Activated naive CD8-positive, alpha-beta T cell treated with anti-CD3 and anti-CD28 coated beads, Interleukin-2, amount 50 U/mL, for 24 hours (primary cell): ENCODE measurements around the gene CRB2.

Source experiments
- ATAC-seq: fragments of 150-1000 bp; cut with Tn5 transposase; one replicate; pipeline ENCODE4 v1.10.0; 2021
- DNase-seq: peaks from one replicate; pipeline ENCODE4 v3.0.0; 2021
- H3K27ac Mint-ChIP-seq: one replicate; pipeline ENCODE4 v1.8.0; 2021; ENCODE audit warnings: mild to moderate bottlenecking, mixed read lengths
- H3K27me3 Mint-ChIP-seq: one replicate; pipeline ENCODE4 v1.8.0; 2021; ENCODE audit warnings: mixed read lengths
- H3K36me3 Mint-ChIP-seq: one replicate; pipeline ENCODE4 v1.8.0; 2021; ENCODE audit warnings: low read depth, mixed read lengths
- H3K4me1 Mint-ChIP-seq: one replicate; pipeline ENCODE4 v1.8.0; 2021; ENCODE audit warnings: mixed read lengths
- H3K4me3 Mint-ChIP-seq: one replicate; pipeline ENCODE4 v1.8.0; 2021; ENCODE audit warnings: mild to moderate bottlenecking, moderate library complexity, mixed read lengths
- H3K9me3 Mint-ChIP-seq: one replicate; pipeline ENCODE4 v1.8.0; 2021; ENCODE audit warnings: mixed read lengths

Gene CRB2

GRCh38 chr9:123361086-123361730 is 5.2 kb downstream of the CRB2 start:
- H3K4me3 Mint-ChIP-seq, result no peak overlapping the region
- no peaks in the 10 kb centered on the region for H3K27me3 Mint-ChIP-seq
- H3K36me3 Mint-ChIP-seq, result no peaks in the 10 kb centered on the region
- ATAC-seq (no peak), DNase-seq (no peak)
- peaks cover 25% of the 10 kb centered on the region for H3K4me1 Mint-ChIP-seq
- no peaks in the 10 kb centered on the region for H3K9me3 Mint-ChIP-seq
- H3K27ac Mint-ChIP-seq, result no peak overlapping the region

- Mint-ChIP-seq H3K4me3 (no peak overlapping the region), H3K4me1 (peaks cover 25% of the 10 kb centered on the region), H3K27me3 (no peaks in the 10 kb centered on the region), H3K9me3 (no peaks in the 10 kb centered on the region), H3K27ac (no peak overlapping the region), H3K36me3 (no peaks in the 10 kb centered on the region)
- DNase-seq (no peak), ATAC-seq (no peak)
These were observed 5.9 kb downstream of the CRB2 start for GRCh38 chr9:123361731-123362510.

- Mint-ChIP-seq H3K4me1 (peaks cover 25% of the 10 kb centered on the region), H3K27ac (no peak overlapping the region), H3K9me3 (no peaks in the 10 kb centered on the region), H3K27me3 (peaks cover 2% of the 10 kb centered on the region), H3K4me3 (no peak overlapping the region), H3K36me3 (no peaks in the 10 kb centered on the region)
- DNase-seq (no peak), ATAC-seq (no peak)
These were observed 6.9 kb downstream of the CRB2 start for GRCh38 chr9:123362856-123363255.

GRCh38 chr9:123364241-123364824 is 8.3 kb downstream of the CRB2 start:
- Mint-ChIP-seq H3K27ac (no peak overlapping the region), H3K27me3 (peaks cover 4% of the 10 kb centered on the region), H3K9me3 (no peaks in the 10 kb centered on the region), H3K4me1 (peaks cover 16% of the 10 kb centered on the region), H3K36me3 (no peaks in the 10 kb centered on the region), H3K4me3 (no peak overlapping the region)
- DNase-seq (no peak), ATAC-seq (no peak)

- Mint-ChIP-seq H3K4me3 (no peak overlapping the region), H3K4me1 (peaks cover 6% of the 10 kb centered on the region), H3K36me3 (no peaks in the 10 kb centered on the region), H3K27ac (no peak overlapping the region), H3K27me3 (peaks cover 8% of the 10 kb centered on the region), H3K9me3 (no peaks in the 10 kb centered on the region)
- ATAC-seq, result no peak
- no peak for DNase-seq
These were observed 9.4 kb downstream of the CRB2 start for GRCh38 chr9:123365287-123365880.

GRCh38 chr9:123365881-123366528 is 10.0 kb downstream of the CRB2 start:
- DNase-seq (no peak), ATAC-seq (no peak)
- H3K4me1 Mint-ChIP-seq, result peaks cover 2% of the 10 kb centered on the region
- no peak overlapping the region for H3K27ac Mint-ChIP-seq
- peaks cover 8% of the 10 kb centered on the region for H3K27me3 Mint-ChIP-seq
- H3K9me3 Mint-ChIP-seq, result no peaks in the 10 kb centered on the region
- no peaks in the 10 kb centered on the region for H3K36me3 Mint-ChIP-seq
- H3K4me3 Mint-ChIP-seq, result no peak overlapping the region

GRCh38 chr9:123368023-123368422 is 12.0 kb downstream of the CRB2 start:
- H3K4me3 Mint-ChIP-seq, result no peak overlapping the region
- peaks cover 24% of the 10 kb centered on the region for H3K27me3 Mint-ChIP-seq
- peaks cover 2% of the 10 kb centered on the region for H3K4me1 Mint-ChIP-seq
- ATAC-seq (no peak), DNase-seq (no peak)
- no peaks in the 10 kb centered on the region for H3K36me3 Mint-ChIP-seq
- H3K9me3 Mint-ChIP-seq, result no peaks in the 10 kb centered on the region
- no peak overlapping the region for H3K27ac Mint-ChIP-seq

- DNase-seq (no peak), ATAC-seq (no peak)
- H3K27me3 Mint-ChIP-seq, result peaks cover 24% of the 10 kb centered on the region
These were observed 12.6 kb downstream of the CRB2 start for GRCh38 chr9:123368536-123369153.

GRCh38 chr9:123369296-123369695 is 13.3 kb downstream of the CRB2 start:
- DNase-seq (no peak), ATAC-seq (no peak)
- Mint-ChIP-seq H3K36me3 (no peaks in the 10 kb centered on the region), H3K27me3 (peaks cover 30% of the 10 kb centered on the region), H3K9me3 (no peaks in the 10 kb centered on the region), H3K4me1 (no peaks in the 10 kb centered on the region), H3K27ac (no peak overlapping the region), H3K4me3 (no peak overlapping the region)

More at GRCh38 chr9:123368536-123369153, 12.6 kb downstream of the CRB2 start:
- Mint-ChIP-seq H3K27ac (no peak overlapping the region), H3K36me3 (no peaks in the 10 kb centered on the region), H3K9me3 (no peaks in the 10 kb centered on the region), H3K4me1 (peaks cover 2% of the 10 kb centered on the region), H3K4me3 (no peak overlapping the region)

- Mint-ChIP-seq H3K4me3 (no peak overlapping the region), H3K4me1 (no peaks in the 10 kb centered on the region), H3K36me3 (no peaks in the 10 kb centered on the region), H3K27me3 (peaks cover 38% of the 10 kb centered on the region), H3K27ac (no peak overlapping the region), H3K9me3 (no peaks in the 10 kb centered on the region)
- DNase-seq (no peak), ATAC-seq (no peak)
These were observed 14.1 kb downstream of the CRB2 start for GRCh38 chr9:123370108-123370507.

- no peak overlapping the region for H3K4me3 Mint-ChIP-seq
- no peak overlapping the region for H3K27ac Mint-ChIP-seq
- no peak for DNase-seq
- no peaks in the 10 kb centered on the region for H3K4me1 Mint-ChIP-seq
- peaks cover 41% of the 10 kb centered on the region for H3K27me3 Mint-ChIP-seq
- no peaks in the 10 kb centered on the region for H3K9me3 Mint-ChIP-seq
- H3K36me3 Mint-ChIP-seq, result no peaks in the 10 kb centered on the region
- ATAC-seq, result no peak
These were observed 14.7 kb downstream of the CRB2 start for GRCh38 chr9:123370526-123371227.

- Mint-ChIP-seq H3K36me3 (no peaks in the 10 kb centered on the region), H3K9me3 (no peaks in the 10 kb centered on the region)
These were observed 15.2 kb downstream of the CRB2 start for GRCh38 chr9:123371228-123371584.

GRCh38 chr9:123371805-123372590 is 16.0 kb downstream of the CRB2 start:
- ATAC-seq, result no peak
- H3K4me1 Mint-ChIP-seq, result no peaks in the 10 kb centered on the region
- H3K36me3 Mint-ChIP-seq, result no peaks in the 10 kb centered on the region
- no peak for DNase-seq
- H3K4me3 Mint-ChIP-seq, result no peak overlapping the region
- no peak overlapping the region for H3K27ac Mint-ChIP-seq
- H3K9me3 Mint-ChIP-seq, result no peaks in the 10 kb centered on the region
- peaks cover 44% of the 10 kb centered on the region for H3K27me3 Mint-ChIP-seq

More at GRCh38 chr9:123371228-123371584, 15.2 kb downstream of the CRB2 start:
- ATAC-seq (no peak), DNase-seq (no peak)
- Mint-ChIP-seq H3K27ac (no peak overlapping the region), H3K27me3 (peaks cover 41% of the 10 kb centered on the region), H3K4me1 (no peaks in the 10 kb centered on the region), H3K4me3 (no peak overlapping the region)
